Natural killer cell (primary cell): Measurements from ENCODE around the gene USH2A. TPM values are rescaled to one million over a fixed set of nuclear protein-coding genes. Genes with fewer than 3 reads are reported as not detected.

Experiments used
- ATAC-seq, 3 donors: fragments of 150-1000 bp in 2 of 3; fragments of 200-7000 bp in 1 of 3; cut with Tn5 transposase; 1 replicate in 1 of 3; 2 replicates in 2 of 3; pipeline ENCODE4 v1.10.0; 2021; ENCODE audit warnings: mild to moderate bottlenecking in 2 of 3, moderate library complexity in 2 of 3
- DNase-seq, 2 donors: peaks; one replicate each; pipeline versions ENCODE4 v3.0.0 to v3.0.0-alpha.2; 2013 to 2021; ENCODE audit warnings: mixed read lengths in 1 of 2
- H3K27ac ChIP-seq: one replicate; pipeline ENCODE4 v1.5.1; 2013; ENCODE audit warnings: mild to moderate bottlenecking, low read length
- H3K27me3 ChIP-seq: one replicate; pipeline ENCODE4 v1.6.1; 2013; ENCODE audit warnings: low read length; ENCODE audit not compliant: control insufficient read depth, insufficient read depth
- H3K36me3 ChIP-seq: one replicate; pipeline ENCODE4 v1.6.1; 2013; ENCODE audit warnings: low read length; ENCODE audit not compliant: control insufficient read depth, insufficient read depth
- H3K4me1 ChIP-seq: one replicate; pipeline ENCODE4 v1.6.1; 2013; ENCODE audit warnings: low read length; ENCODE audit not compliant: control insufficient read depth, insufficient read depth
- H3K4me3 ChIP-seq: one replicate; pipeline ENCODE4 v1.5.1; 2013; ENCODE audit warnings: low read length
- H3K9me3 ChIP-seq: one replicate; pipeline ENCODE4 v1.6.1; 2013; ENCODE audit warnings: low read length; ENCODE audit not compliant: control insufficient read depth, insufficient read depth
- H3K27ac Mint-ChIP-seq, 2 donors: one replicate each; pipeline ENCODE4 v1.8.0; 2022; ENCODE audit warnings: mild to moderate bottlenecking in 2 of 2, mixed read lengths in 2 of 2, moderate library complexity in 1 of 2
- H3K27me3 Mint-ChIP-seq, 2 donors: one replicate each; pipeline ENCODE4 v1.8.0; 2022; ENCODE audit warnings: low read depth in 2 of 2, mixed read lengths in 2 of 2
- H3K36me3 Mint-ChIP-seq: one replicate; pipeline ENCODE4 v1.8.0; 2022; ENCODE audit warnings: mixed read lengths
- H3K4me1 Mint-ChIP-seq, 2 donors: one replicate each; pipeline ENCODE4 v1.8.0; 2022; ENCODE audit warnings: mixed read lengths in 2 of 2
- H3K4me3 Mint-ChIP-seq: one replicate; pipeline ENCODE4 v1.8.0; 2022; ENCODE audit warnings: mild to moderate bottlenecking, moderate library complexity, mixed read lengths
- H3K9me3 Mint-ChIP-seq, 2 donors: one replicate each; pipeline ENCODE4 v1.8.0; 2022; ENCODE audit warnings: mixed read lengths in 2 of 2
- CTCF ChIP-seq: fragments of 200-600 bp; IDR thresholded peaks from one replicate; pipeline ENCODE4 v1.8.0; 2022; ENCODE audit warnings: antibody characterized with exemption
- WGBS: methylation state at CpG from one replicate; pipeline ENCODE4 v1.1.7; 2013; ENCODE audit warnings: missing lambda C conversion rate; ENCODE audit not compliant: insufficient coverage; 5-methylcytosine and 5-hydroxymethylcytosine counted together
- intact Hi-C: fragments of 100-400 bp; cut with micrococcal nuclease; formaldehyde crosslinking; loops from one replicate; pipeline ENCODE4 v1.14.2; 2022
- total RNA-seq, 4 donors: library from RNA; stranded (reverse); fragments of 120-200 nt in 1 of 4; gene quantifications; one replicate each; pipeline versions ENCODE4 v1.2.3 to v1.2.4, GENCODE V29; 2013 to 2022

The USH2A gene
- total RNA-seq, 3 donors from 2014 or later (not counting 1 experiment from before 2014, with no cell fraction given): not detected

- intact Hi-C loops: no loop called here
- no peaks in the 10 kb centered on the region for H3K36me3 ChIP-seq
- ATAC-seq (no peak), DNase-seq (no peak)
- H3K27me3 Mint-ChIP-seq: no peaks in the 10 kb centered on the region
- H3K4me1 ChIP-seq: no peaks in the 10 kb centered on the region
- no peaks in the 10 kb centered on the region for H3K27me3 ChIP-seq
- no peak overlapping the region for H3K27ac ChIP-seq
- H3K36me3 Mint-ChIP-seq: peaks cover 8% of the 10 kb centered on the region
- no peak for TF ChIP-seq CTCF
- 67% methylated on average over 3 of the region's 3 CpGs for WGBS
- peaks cover 16 to 21% of the 10 kb centered on the region in 2 donors for H3K9me3 Mint-ChIP-seq
- peaks cover 3% of the 10 kb centered on the region for H3K9me3 ChIP-seq
- no peak overlapping the region for H3K27ac Mint-ChIP-seq
- H3K4me1 Mint-ChIP-seq: no peaks in the 10 kb centered on the region
- H3K4me3 ChIP-seq: no peak overlapping the region
- no peak overlapping the region for H3K4me3 Mint-ChIP-seq
Measured at GRCh38 chr1:216034506-216034905, 388.7 kb downstream of the USH2A start.

DNA sequence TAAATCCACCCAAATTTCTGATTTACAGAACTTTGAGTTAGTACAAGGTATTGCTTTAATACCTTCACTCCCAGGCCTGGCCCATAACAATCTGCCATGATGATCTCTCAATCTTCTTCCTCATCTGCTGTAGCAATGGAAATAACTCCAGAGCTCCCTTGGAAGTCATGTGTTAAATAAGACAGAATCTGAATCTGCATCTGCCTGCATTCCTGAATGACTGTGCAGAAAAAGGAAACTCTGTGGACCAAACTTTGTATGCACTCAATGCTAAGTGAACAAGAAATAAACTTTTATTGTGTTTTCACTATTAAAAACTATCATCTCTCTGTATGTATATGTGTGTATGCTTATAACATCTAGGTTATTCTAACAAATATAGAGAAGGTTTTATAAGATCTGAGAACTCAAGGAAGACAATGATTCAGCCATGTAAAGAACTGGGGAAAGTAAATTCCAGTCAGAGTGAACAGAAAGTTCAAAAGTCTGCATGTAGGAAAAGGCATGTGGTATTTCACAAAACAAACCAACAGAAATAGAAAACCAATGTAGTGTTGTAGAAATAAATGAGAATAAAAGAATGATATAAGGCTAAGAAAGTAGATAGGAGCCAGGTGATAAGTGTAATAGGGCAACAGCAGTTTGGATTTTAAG lies 390.2 kb downstream of the USH2A start:
- peaks cover 8% of the 10 kb centered on the region for H3K36me3 Mint-ChIP-seq
- no peaks in the 10 kb centered on the region for H3K27me3 Mint-ChIP-seq
- no peak overlapping the region for H3K4me3 Mint-ChIP-seq
- intact Hi-C loops: no loop called here
- Histone ChIP-seq H3K27ac (no peak overlapping the region), H3K36me3 (no peaks in the 10 kb centered on the region), H3K27me3 (no peaks in the 10 kb centered on the region), H3K4me1 (no peaks in the 10 kb centered on the region), H3K4me3 (no peak overlapping the region), H3K9me3 (peaks cover 3% of the 10 kb centered on the region)
- ATAC-seq (no peak), DNase-seq (no peak)
- H3K27ac Mint-ChIP-seq: no peak overlapping the region
- no peaks in the 10 kb centered on the region for H3K4me1 Mint-ChIP-seq
- peaks cover 16 to 20% of the 10 kb centered on the region in 2 donors for H3K9me3 Mint-ChIP-seq
- no peak for TF ChIP-seq CTCF

GRCh38 chr1:216032284-216032683 lies 391.0 kb downstream of the USH2A start:
- no peak overlapping the region for H3K27ac ChIP-seq
- intact Hi-C loops: no loop called here
- Mint-ChIP-seq H3K4me1 (no peaks in the 10 kb centered on the region), H3K4me3 (no peak overlapping the region), H3K9me3 (peaks cover 12 to 16% of the 10 kb centered on the region in 2 donors), H3K27me3 (no peaks in the 10 kb centered on the region), H3K36me3 (peaks cover 8% of the 10 kb centered on the region), H3K27ac (no peak overlapping the region)
- 89% methylated on average over 1 of the region's 1 CpG for WGBS
- no peak for ATAC-seq
- no peak overlapping the region for H3K4me3 ChIP-seq
- H3K4me1 ChIP-seq: no peaks in the 10 kb centered on the region
- TF ChIP-seq CTCF: no peak
- peaks cover 3% of the 10 kb centered on the region for H3K9me3 ChIP-seq
- H3K27me3 ChIP-seq: no peaks in the 10 kb centered on the region
- no peaks in the 10 kb centered on the region for H3K36me3 ChIP-seq
- no peak for DNase-seq

DNA sequence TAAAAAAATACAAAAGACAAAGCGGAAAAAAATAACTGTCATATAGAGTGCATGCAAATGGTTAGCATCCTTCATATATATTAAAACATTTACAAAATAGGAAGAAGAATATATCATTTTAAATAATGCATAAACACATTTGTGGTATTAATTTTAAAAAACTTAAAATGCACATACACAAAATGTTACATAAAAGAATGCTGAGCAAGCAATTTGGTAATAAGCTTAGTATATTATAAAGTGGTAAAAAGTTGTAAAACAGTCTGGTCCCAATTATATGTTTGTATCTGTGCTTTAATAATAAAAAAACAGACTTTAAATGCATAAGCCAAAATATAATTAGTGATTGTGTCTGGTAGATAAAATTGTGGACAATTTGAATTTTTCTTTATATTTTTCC lies 394.6 kb downstream of the USH2A start:
- WGBS: no CpG with 5 or more reads among the region's 1 CpG
- no peaks in the 10 kb centered on the region for H3K27me3 ChIP-seq
- peaks cover 3% of the 10 kb centered on the region for H3K9me3 ChIP-seq
- H3K4me1 Mint-ChIP-seq: no peaks in the 10 kb centered on the region
- H3K4me1 ChIP-seq: no peaks in the 10 kb centered on the region
- H3K36me3 Mint-ChIP-seq: peaks cover 14% of the 10 kb centered on the region
- H3K27ac ChIP-seq: no peak overlapping the region
- ATAC-seq: no peak
- no peak overlapping the region for H3K27ac Mint-ChIP-seq
- H3K27me3 Mint-ChIP-seq: no peaks in the 10 kb centered on the region
- H3K4me3 ChIP-seq: no peak overlapping the region
- peaks cover 9 to 15% of the 10 kb centered on the region in 2 donors for H3K9me3 Mint-ChIP-seq
- intact Hi-C loops: no loop called here
- no peak for DNase-seq
- no peak overlapping the region for H3K4me3 Mint-ChIP-seq
- H3K36me3 ChIP-seq: no peaks in the 10 kb centered on the region
- TF ChIP-seq CTCF: no peak
